Stimulated activated CD4-positive, alpha-beta T cell treated with anti-CD3 and anti-CD28 coated beads, Interleukin-2, amount 100 ng/mL, for 24 hours (primary cell): Measurements from ENCODE around the gene SOX9.

Experiments used
- DNase-seq, 2 donors: peaks; one replicate each; pipeline ENCODE4 v3.0.0-alpha.2; 2020

The SOX9 gene

DNA sequence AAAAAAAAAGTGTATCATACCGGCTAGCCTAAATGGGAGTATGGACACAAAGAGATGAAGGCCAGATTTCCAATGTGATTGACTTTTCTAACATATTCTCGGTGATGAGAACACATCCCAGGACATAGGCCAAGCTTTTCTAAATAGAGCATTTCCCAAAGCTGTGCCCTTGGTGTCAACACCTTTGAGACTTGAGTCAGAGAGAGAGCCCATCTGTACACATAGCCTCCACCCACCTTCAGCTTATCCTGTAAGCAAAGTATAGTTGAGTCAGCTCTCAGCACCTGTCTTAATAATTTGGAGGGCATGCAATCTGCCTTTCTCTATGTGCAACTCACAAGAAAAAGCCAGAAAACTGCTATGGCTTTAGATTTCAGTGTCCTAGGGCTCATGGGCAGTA is 42.7 kb downstream of the SOX9 start:
- DNase-seq = no peak

- DNase-seq = no peak
Observed at GRCh38 chr17:72164158-72164739, 43.4 kb downstream of the SOX9 start.

- DNase-seq = no peak
Observed at GRCh38 chr17:72165192-72165866, 44.5 kb downstream of the SOX9 start.

DNA sequence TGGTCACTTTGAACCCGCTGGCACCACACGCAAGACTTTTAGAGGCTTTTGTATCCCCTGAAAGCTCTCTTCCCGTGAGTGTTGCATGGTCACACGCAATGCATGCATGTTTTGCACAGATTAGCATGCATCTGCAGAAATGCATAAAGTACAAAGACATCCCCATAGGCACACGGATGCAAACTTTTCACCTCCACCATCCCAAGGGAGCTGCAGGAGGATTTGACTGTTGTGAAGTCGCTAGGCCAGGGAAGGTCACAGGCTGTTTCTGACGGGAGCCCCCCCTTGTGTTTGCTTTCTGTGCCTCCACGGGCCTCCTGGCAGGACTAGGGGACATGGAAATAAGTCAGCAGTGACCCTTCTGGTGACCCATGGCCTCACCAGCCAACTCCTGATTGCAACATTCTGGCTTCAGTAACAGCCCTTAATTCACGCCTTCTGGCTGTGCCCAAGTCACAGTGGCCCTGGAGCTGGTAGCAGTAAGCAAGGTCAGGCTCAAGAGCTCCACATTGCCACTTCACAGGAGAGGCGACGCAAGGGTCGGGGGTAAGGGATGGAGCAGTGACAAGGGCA is 45.1 kb downstream of the SOX9 start:
- no peak for DNase-seq

DNA sequence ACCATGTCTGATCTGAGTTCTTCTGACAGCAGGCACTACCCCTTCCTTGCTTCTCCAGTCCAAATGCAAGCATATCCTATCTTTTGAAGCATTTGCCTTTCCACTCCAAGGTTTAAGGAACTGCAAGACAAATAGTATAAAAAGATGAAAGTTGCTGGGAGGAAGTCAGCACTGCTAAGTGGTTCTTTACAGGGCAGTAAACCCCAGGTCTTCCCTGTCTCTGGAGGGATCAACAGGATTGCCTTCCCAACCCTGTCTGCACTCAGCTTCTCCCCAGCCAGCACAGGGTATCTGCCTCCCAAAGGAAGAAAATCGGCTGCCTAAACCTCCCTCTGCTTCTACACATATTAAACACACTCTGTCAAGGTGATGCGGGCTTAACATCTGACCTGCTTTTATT is 46.8 kb downstream of the SOX9 start:
- no peak for DNase-seq

DNA sequence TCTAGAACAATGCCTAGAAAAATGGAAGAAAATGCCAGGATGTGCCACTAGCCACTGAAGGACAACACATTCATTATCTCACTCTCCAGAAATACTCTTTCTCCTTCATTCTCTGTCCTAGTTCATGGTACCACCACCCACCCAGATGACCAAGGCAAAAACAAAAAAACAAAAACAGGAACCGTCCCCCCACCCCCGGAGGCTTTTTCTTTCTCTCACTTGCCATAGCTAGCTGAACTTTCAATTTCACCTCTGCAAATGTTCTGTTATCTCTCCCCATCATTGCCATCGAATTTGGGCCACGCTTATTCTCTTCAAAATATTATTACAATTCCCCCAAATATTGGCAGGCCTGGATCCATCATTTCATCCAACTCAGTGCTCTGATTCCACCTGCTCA is 49.0 kb downstream of the SOX9 start:
- no peak for DNase-seq

DNA sequence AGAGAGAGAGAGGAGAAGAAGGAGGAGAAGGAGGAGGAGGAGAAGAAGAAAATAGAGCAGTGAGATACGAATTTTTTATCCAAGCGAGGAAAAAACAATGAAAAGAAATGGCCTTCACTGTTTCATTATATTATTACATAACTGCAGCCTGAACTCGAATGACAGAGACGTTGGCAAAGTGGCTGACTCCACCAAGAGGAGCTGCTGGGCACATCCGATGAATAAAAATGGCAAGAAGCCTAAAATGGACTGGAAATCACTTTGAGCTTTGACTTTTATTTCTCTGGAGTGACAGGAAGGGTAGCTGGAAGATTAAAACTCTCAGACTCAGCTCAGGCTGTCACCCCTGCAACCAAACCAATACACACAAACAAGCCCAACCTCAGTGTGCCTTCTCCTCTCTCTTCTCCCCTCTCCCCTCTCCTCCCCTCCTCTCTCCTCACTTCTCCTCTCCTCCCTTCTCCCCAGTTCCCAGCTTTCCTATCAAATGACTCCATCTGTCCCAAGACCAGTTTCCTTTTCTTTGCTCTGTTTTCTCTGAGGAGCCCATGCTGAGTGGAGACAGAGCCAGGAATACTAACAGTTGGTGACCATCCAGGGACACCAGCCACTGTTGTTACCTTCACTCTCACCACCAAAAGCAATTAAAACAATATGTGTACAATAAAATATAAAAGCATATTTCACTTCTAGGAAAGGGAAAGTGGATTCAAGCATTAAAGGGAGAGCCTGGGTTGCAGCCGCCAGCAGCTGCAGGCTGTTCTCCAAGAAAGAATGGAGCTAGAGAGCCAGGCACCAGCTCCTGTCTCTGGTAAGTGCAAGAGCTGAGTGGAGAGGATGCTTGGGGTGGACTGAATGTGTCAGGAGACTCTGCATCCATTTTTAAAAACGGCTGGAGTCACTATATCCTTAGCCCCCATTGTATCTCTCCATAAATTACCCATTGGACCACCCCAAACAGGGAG is 51.2 kb downstream of the SOX9 start:
- no peak for DNase-seq

GRCh38 chr17:72173499-72174116 is 52.8 kb downstream of the SOX9 start:
- DNase-seq = no peak

DNA sequence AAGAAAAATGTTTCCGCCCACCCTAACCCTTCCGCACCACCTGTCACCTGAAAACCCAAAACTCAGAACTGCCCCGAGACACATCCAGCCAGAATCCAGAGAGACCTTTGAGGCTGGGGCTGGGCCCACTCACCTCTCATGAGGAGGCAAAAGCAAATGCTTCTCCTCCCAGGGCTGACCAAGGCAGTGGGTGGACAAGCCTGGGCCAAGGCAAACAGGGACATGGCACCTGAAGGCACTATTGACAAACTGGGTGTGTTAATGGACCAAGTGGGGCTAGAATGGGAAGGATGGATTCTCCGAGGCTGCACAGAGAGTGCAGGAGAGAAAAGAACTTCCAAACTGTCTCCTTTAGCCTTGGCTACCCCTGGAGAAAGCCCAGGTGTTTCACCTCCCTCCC is 54.4 kb downstream of the SOX9 start:
- no peak for DNase-seq
